Measurements from ENCODE around the gene HYKK.
"Not testable (repeated sequence)": the region's sequence is repeated elsewhere in the genome, so short reads cannot be mapped to it uniquely, and the experiment has no call there.

Gene HYKK, protein sequence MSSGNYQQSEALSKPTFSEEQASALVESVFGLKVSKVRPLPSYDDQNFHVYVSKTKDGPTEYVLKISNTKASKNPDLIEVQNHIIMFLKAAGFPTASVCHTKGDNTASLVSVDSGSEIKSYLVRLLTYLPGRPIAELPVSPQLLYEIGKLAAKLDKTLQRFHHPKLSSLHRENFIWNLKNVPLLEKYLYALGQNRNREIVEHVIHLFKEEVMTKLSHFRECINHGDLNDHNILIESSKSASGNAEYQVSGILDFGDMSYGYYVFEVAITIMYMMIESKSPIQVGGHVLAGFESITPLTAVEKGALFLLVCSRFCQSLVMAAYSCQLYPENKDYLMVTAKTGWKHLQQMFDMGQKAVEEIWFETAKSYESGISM

DNA sequence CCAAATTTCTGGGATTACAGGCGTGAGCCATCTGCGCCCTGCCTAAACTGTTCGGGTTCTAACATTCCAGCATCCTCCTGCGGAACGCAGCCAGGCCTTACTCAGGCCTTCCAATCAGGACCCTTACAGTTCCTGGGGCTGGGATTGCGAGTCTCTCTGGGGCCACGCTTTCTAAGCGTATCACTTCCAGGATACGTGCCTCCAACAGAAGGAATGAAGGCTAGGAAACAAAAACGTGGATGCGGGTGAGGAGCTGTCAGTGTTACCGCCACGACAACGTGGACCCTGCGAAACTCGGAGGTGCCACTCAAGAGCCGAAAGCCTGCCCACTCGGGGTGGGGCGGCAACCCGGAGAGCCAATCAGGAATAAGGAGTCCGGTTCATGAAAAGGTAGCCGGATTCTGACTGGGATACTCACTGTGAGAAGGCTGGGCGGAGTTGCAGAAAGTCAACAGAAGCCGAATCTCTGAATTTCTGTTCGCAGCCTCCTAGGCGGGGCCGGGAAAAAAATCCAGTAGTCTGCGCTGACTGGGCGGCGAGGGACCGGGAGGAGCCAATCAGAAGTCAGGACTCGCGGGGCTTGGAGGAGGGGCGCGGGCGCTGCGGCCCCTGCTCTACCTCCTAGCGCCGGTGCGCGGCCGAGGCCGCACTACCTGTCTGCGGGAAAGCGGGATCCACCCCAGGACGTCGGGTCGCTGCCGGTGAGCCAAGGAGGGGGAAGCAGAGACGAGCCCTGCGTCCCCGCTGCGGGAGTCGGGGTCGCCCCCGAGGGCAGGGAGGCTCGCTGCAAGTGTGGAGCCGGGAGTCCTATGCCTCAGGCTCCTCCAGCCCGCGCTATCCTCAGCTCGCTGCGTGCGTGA, at the start of gene HYKK:
Gene HYKK (plus strand): TSS at position 607 of the 860 bp plus-strand sequence. CDS start 5,512 bp downstream, outside the sequence.
- DNase-seq: peak; percentile 76

- no peak for DNase-seq
These were observed 46.6 kb upstream of the HYKK start for GRCh38 chr15:78460737-78461136.

DNA sequence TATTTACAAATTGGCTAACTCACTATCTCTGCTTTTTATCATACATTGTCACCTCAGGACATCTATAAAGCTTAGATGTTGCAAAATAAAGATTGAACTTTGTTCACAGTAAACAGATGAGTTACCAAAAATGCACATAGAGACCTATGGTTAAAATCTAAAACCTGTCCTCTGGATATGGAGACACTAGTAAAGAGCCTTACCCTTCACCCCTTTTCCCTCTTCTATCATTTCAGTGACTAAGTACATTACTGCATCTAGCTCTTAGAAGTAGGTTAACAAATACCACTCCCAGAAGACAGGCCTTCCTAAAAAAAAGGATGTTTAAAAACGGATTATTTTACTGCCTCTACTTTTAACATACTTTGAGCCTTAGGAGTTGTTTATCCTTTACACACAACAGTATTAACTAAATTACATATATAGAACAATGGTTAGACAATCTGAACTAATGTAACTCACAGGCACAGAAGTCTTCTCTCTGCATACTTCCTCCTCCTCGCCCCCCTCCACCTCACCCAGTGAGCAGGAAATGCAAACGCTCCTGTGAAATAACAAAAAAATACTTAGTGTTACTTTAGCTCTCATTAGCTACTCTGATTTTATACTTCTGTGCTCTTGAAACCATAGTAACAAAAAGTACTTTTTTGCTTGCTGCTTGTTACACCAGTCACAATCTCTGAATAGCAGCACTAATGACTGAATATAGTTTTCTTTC, 46.0 kb upstream of the HYKK start:
- no peak for DNase-seq

GRCh38 chr15:78469031-78469430, 38.3 kb upstream of the HYKK start:
- no peak for DNase-seq

DNA sequence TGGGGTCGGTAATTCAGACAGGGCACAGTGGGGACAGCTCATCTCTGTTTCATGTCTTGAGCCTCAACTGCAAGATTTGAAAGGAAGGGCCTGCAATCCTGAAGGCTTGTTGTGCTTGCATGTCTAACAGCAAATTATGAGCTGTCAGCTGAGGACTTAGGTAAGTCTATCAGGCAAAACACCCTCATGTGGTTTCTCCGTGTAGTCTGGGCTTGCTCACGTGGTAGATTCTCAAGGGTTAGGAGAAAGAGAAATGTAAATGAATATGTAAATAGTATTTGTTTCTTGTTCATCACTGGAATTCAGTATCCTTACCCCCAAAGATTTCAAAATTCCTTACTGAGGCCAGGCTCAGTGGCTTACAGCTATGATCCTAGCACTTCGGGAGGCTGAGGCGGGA, 30.1 kb upstream of the HYKK start:
- no peak for DNase-seq

- DNase-seq: no peak
These were observed 27.7 kb upstream of the HYKK start for GRCh38 chr15:78479650-78480049.

DNA sequence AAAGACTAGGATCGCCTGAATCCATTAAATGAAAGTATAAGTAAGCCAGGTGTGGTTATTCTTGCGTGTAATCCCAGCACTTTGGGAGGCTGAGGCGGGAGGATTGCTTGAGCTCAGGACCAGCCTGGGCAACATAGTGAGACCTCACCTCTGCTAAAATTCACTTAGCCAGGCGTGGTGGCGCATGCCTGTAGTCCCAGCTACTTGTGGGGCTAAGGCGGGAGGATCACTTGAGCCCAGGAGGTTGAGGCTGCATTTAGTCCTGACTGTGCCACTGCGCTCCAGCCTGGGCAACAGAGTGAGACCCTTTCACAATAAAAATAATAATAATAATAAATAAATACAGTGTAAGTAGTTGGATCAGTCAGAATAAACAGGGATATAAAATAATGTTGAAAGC, 25.5 kb upstream of the HYKK start:
- DNase-seq: no peak

- DNase-seq: no peak
These were observed 14.5 kb upstream of the HYKK start for GRCh38 chr15:78492872-78493271.

DNA sequence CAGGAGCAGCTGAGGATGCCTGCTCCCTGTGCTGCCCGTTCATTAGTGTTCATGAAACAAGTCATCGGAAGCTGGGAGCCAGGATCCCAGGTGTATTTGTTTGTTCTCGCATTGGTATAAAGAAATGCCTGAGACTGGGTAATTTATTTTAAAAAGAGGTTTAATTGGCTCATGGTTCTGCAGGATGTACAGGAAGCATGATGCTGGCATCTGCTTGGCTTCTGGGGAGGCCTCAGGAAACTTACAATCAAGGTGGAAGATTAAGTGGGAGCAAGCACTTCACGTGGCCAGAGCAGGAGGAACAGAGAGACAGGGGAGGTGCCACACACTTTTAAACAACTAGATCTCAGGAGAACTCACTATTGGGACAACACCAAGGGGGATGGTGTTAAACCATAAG, 5.5 kb upstream of the HYKK start:
- DNase-seq: no peak

DNA sequence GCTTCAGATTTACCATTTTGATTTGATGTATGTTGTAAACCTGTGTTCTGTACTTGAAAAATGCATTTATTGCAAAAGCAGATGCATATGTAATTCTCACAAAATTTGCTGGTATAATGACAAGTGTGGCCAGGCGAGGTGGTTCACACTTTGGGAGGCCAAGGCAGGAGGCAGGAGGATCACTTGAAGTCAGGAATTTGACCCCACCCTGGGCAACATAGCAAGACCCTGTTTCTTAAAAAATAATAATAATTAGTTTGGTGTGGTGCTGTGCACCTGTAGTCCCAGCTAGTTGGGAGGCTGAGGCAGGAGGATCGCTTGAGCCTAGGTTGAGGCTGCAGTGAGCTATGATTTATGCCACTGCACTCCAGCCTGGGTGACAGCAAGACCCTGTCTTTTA, 4.7 kb upstream of the HYKK start:
- no peak for DNase-seq

GRCh38 chr15:78507831-78508160, 419 bp downstream of the HYKK start:
- DNase-seq: no peak

DNA sequence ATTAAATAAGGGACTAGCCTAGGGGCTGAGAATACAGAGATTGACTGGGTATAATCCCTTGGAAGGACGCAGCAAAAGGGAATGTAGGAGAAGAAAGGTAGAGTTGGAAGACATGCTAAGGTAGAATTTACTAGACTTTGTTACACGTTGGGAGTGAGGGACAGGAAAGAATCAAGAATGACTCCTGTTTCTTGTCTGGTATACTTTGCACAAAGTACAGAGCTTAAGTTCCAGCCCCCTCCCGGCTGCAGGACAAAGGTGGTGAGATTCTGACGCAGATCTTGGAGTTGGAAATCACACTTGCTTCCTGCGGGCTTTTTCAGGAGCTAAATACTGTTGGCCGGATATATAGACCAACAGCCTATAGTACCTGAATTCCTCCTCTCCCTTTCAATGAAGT, 895 bp downstream of the HYKK start:
- DNase-seq: no peak

GRCh38 chr15:78509726-78510312, 2.4 kb downstream of the HYKK start:
- no peak for DNase-seq

- not testable (repeated sequence) for DNase-seq
These were observed 12.7 kb downstream of the HYKK start for GRCh38 chr15:78520035-78520434.

GRCh38 chr15:78524230-78524629, 16.9 kb downstream of the HYKK start:
- no peak for DNase-seq

DNA sequence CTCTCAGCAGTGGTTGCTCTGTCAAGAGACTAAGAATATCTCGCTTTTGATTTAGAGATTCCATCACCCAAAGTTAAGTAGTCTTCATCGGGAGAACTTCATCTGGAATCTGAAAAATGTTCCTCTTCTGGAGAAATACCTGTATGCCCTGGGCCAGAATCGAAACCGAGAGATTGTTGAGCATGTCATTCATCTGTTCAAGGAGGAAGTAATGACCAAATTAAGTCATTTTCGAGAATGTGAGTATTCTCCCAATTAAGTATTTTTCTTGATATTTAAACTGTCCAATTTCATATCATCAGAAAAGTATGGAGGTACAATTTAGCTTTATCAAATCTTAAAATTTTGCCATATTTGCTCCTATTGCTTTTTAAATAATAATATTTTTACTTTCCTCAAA, 19.9 kb downstream of the HYKK start:
- DNase-seq: no peak

DNA sequence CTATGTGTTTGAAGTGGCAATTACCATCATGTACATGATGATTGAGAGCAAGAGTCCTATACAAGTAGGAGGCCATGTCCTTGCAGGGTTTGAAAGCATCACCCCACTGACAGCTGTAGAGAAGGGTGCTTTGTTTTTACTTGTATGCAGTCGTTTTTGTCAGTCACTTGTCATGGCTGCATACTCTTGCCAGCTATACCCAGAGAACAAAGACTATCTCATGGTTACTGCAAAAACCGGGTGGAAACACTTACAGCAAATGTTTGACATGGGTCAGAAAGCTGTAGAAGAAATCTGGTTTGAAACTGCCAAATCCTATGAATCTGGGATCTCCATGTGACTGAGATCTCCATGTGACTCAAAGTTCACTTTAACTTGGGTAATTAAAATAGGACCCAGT, 26.0 kb downstream of the HYKK start:
- no peak for DNase-seq

DNA sequence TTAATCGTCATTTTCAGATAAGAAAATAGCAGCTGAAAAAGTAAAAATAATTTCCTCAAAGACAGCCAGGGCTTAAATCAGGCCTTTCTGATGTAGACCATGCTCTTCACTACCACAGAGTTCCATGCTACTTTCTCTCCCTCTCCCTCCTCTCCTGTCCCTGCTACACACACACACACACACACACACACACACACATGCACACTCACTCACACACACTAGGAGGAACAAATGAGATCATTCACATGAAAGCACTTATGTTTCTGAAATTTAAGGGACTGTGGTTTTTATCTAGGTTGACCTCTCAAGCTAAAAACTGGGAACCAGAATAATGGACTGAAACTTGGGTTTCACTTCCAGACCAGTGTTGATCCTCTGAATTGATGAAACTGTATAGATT, 28.8 kb downstream of the HYKK start:
- DNase-seq: no peak

- no peak for DNase-seq
These were observed 30.0 kb downstream of the HYKK start for GRCh38 chr15:78537266-78537905.

- no peak for DNase-seq
These were observed 31.0 kb downstream of the HYKK start for GRCh38 chr15:78538358-78538757.

DNA sequence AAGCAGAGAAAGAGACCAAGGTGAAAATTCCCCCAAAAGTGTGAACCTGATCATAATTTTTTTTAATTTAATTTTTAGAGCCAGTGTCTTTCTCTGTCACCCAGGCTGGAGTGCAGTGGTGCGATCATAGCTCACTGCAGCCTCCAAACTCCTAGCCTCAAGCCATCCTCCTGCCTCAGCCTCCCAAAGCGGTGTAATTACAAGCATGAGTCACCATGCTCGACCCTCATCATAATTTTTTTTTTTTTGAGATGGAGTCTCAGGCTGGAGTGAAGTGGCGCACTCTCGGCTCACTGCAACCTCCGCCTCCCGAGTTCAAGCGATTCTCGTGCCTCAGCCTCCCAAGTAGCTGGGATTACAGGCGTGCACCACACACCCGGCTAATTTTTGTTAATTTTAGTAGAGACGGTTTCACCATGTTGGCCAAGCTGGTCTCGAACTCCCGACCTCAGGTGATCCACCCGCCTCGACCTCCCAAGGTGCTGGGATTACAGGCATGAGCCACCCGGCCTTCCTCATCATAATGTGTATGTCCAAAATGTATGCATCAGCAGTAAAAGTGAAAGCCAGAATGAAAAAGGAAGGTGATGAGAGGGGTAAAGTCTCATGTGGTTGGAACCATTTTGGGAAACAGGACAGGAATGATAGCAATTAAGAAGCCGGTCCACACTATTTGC, 32.2 kb downstream of the HYKK start:
- not testable (repeated sequence) for DNase-seq
